Measurements from ENCODE around the gene PRKCE. TPM values are rescaled to one million over a fixed set of nuclear protein-coding genes. Genes with fewer than 3 reads are reported as not detected.

The PRKCE gene
- polyA plus RNA-seq, 3 donors, result 1.3 to 7.7 (median 2.3) TPM

- H2AFZ ChIP-seq (ENCODE audit: insufficient read depth, low read depth, low read length, poor library complexity, severe bottlenecking), result no peak overlapping the region
- Mint-ChIP-seq H3K9me3 (no peaks in the 10 kb centered on the region), H3K27me3 (ENCODE audit: low read depth in 3 of 3) (peaks cover 0 to 5% (median 0%) of the 10 kb centered on the region in 3 donors), H3K4me3 (no peak overlapping the region), H3K27ac (no peak overlapping the region), H3K4me1 (no peaks in the 10 kb centered on the region), H3K36me3 (peaks cover 2 to 7% of the 10 kb centered on the region in 2 donors)
- TF ChIP-seq CTCF (IDR thresholded peaks at IDR 0.05), result no peak
- no peaks in the 10 kb centered on the region for H3K36me3 ChIP-seq (replicated peaks in 1 of 2; ENCODE audit: control insufficient read depth in 1 of 2, insufficient read depth in 2 of 2, low read length in 2 of 2)
- H3K9me3 ChIP-seq (replicated peaks in 1 of 2; ENCODE audit: control insufficient read depth in 1 of 2, insufficient read depth in 1 of 2, low read length in 2 of 2), result no peaks in the 10 kb centered on the region
- H3K9ac ChIP-seq (ENCODE audit: insufficient read depth, low read length, poor library complexity, severe bottlenecking), result no peak overlapping the region
- H4K20me1 ChIP-seq (ENCODE audit: insufficient read depth, low read length), result no peaks in the 10 kb centered on the region
- DNase-seq, result no peak
- intact Hi-C loops (cut with micrococcal nuclease), result no loop called here
- no peaks in the 10 kb centered on the region for H3K79me2 ChIP-seq (ENCODE audit: insufficient read depth, low read length)
- no peaks in the 10 kb centered on the region for H3K4me1 ChIP-seq (ENCODE audit: control insufficient read depth in 1 of 2, insufficient read depth in 2 of 2, low read length in 2 of 2)
- no peak overlapping the region for H3K27ac ChIP-seq (ENCODE audit: low read depth in 1 of 2, low read length in 2 of 2)
- WGBS (ENCODE audit: insufficient coverage), result 95% methylated on average over 7 of the region's 9 CpGs
- no peaks in the 10 kb centered on the region for H3K27me3 ChIP-seq (ENCODE audit: control insufficient read depth in 2 of 2, insufficient read depth in 2 of 2, low read length in 2 of 2)
- no peak overlapping the region for H3K4me2 ChIP-seq (replicated peaks; ENCODE audit: extremely low read depth, low read length, poor library complexity, severe bottlenecking)
- no peak overlapping the region for H3K4me3 ChIP-seq (replicated peaks in 1 of 3; ENCODE audit: low read depth in 2 of 3, low read length in 3 of 3)
These were observed 520.0 kb downstream of the PRKCE start for GRCh38 chr2:46171411-46171953.

GRCh38 chr2:46171996-46172546 lies 520.6 kb downstream of the PRKCE start:
- H3K27me3 ChIP-seq (ENCODE audit: control insufficient read depth in 2 of 2, insufficient read depth in 2 of 2, low read length in 2 of 2), result no peaks in the 10 kb centered on the region
- no peak overlapping the region for H3K4me3 ChIP-seq (replicated peaks in 1 of 3; ENCODE audit: low read depth in 2 of 3, low read length in 3 of 3)
- TF ChIP-seq CTCF (IDR thresholded peaks at IDR 0.05), result no peak
- H2AFZ ChIP-seq (ENCODE audit: insufficient read depth, low read depth, low read length, poor library complexity, severe bottlenecking), result no peak overlapping the region
- no peak for DNase-seq
- no peak overlapping the region for H3K27ac ChIP-seq (ENCODE audit: low read depth in 1 of 2, low read length in 2 of 2)
- no peaks in the 10 kb centered on the region for H3K36me3 ChIP-seq (replicated peaks in 1 of 2; ENCODE audit: control insufficient read depth in 1 of 2, insufficient read depth in 2 of 2, low read length in 2 of 2)
- H3K4me3 Mint-ChIP-seq, result no peak overlapping the region
- H3K9me3 Mint-ChIP-seq, result no peaks in the 10 kb centered on the region
- H3K79me2 ChIP-seq (ENCODE audit: insufficient read depth, low read length), result no peaks in the 10 kb centered on the region
- H3K4me1 ChIP-seq (ENCODE audit: control insufficient read depth in 1 of 2, insufficient read depth in 2 of 2, low read length in 2 of 2), result no peaks in the 10 kb centered on the region
- peaks cover 0 to 5% (median 0%) of the 10 kb centered on the region in 3 donors for H3K27me3 Mint-ChIP-seq (ENCODE audit: low read depth in 3 of 3)
- intact Hi-C loops (cut with micrococcal nuclease), result no loop called here
- no peak overlapping the region for H3K27ac Mint-ChIP-seq
- WGBS (ENCODE audit: insufficient coverage), result 95% methylated on average over 8 of the region's 14 CpGs
- H3K4me1 Mint-ChIP-seq, result no peaks in the 10 kb centered on the region
- H3K36me3 Mint-ChIP-seq, result peaks cover 2 to 7% of the 10 kb centered on the region in 2 donors
- no peak overlapping the region for H3K9ac ChIP-seq (ENCODE audit: insufficient read depth, low read length, poor library complexity, severe bottlenecking)
- H3K4me2 ChIP-seq (replicated peaks; ENCODE audit: extremely low read depth, low read length, poor library complexity, severe bottlenecking), result no peak overlapping the region
- H4K20me1 ChIP-seq (ENCODE audit: insufficient read depth, low read length), result no peaks in the 10 kb centered on the region
- H3K9me3 ChIP-seq (replicated peaks in 1 of 2; ENCODE audit: control insufficient read depth in 1 of 2, insufficient read depth in 1 of 2, low read length in 2 of 2), result no peaks in the 10 kb centered on the region
